Measurements from ENCODE around the gene TMEM165.

The TMEM165 gene

GRCh38 chr4:55469979-55470378, 74.2 kb downstream of the TMEM165 start (continued):
- no peak for TF ChIP-seq AEBP2 (tag by site-specific recombination; IDR thresholded peaks at IDR 0.05; ENCODE audit: borderline replicate concordance)

Data from HEK293 (cell line).